PC-9 (cell line): ENCODE measurements around the gene ZP4. TPM values are rescaled to one million over a fixed set of nuclear protein-coding genes. Genes with fewer than 3 reads are reported as not detected.

ENCODE experiments used
- BruUV-seq: library from RNA; stranded (reverse); fragments of 400-500 nt; replicated peaks from 2 replicates; lab custom pipeline; 2021; lab: Mats Ljungman, UMichigan
- CTCF ChIA-PET: fragments of 300-600 bp; sonication (Branson Sonifier 250); formaldehyde crosslinking; loops from one replicate; lab custom pipeline; 2022; ENCODE audit warnings: antibody characterized with exemption; lab: Charles Lee
- POLR2A ChIA-PET: fragments of 300-600 bp; sonication (Branson Sonifier 250); formaldehyde crosslinking; loops from one replicate; lab custom pipeline; 2022; ENCODE audit warnings: antibody characterized with exemption; ENCODE audit not compliant: unreplicated experiment; lab: Charles Lee
- DNase-seq, 2 experiments: peaks; one replicate each; pipeline versions ENCODE4 v3.0.0 to v3.0.0-alpha.2; 2015 to 2022; ENCODE audit warnings: mixed read lengths in 1 of 2
- H2AFZ ChIP-seq: fragments of 200-600 bp; sonication (generic); 2 replicates; pipeline ENCODE4 v1.8.1; 2017; ENCODE audit warnings: antibody characterized with exemption
- H3F3A ChIP-seq: fragments of 200-600 bp; sonication (generic); 2 replicates; pipeline ENCODE4 v1.8.1; 2017; ENCODE audit warnings: antibody characterized with exemption, mild to moderate bottlenecking, low read depth; ENCODE audit not compliant: insufficient read depth
- H3K27ac ChIP-seq: fragments of 200-600 bp; sonication (generic); 2 replicates; pipeline ENCODE4 v1.6.1; 2016; ENCODE audit warnings: mixed run types
- H3K27me3 ChIP-seq: fragments of 200-600 bp; sonication (generic); 2 replicates; pipeline ENCODE4 v1.6.1; 2016; ENCODE audit warnings: low read depth, mixed run types; ENCODE audit not compliant: insufficient read depth
- H3K36me3 ChIP-seq: fragments of 200-600 bp; sonication (generic); 2 replicates; pipeline ENCODE4 v1.6.1; 2016; ENCODE audit warnings: low read depth, mixed run types
- H3K4me1 ChIP-seq: fragments of 200-600 bp; sonication (generic); replicated peaks from 2 replicates; pipeline ENCODE4 v1.6.1; 2016; ENCODE audit warnings: mixed run types; ENCODE audit not compliant: insufficient read depth
- H3K4me2 ChIP-seq: fragments of 200-600 bp; sonication (generic); 2 replicates; pipeline ENCODE4 v1.6.1; 2017; ENCODE audit warnings: mixed run types
- H3K4me3 ChIP-seq: fragments of 200-600 bp; sonication (generic); 2 replicates; pipeline ENCODE4 v1.6.1; 2016; ENCODE audit warnings: mixed run types
- H3K79me2 ChIP-seq: fragments of 200-600 bp; sonication (generic); 2 replicates; pipeline ENCODE4 v1.6.1; 2017; ENCODE audit warnings: low read depth, mixed run types
- H3K9me2 ChIP-seq: fragments of 200-600 bp; sonication (generic); 2 replicates; pipeline ENCODE4 v1.8.1; 2017; ENCODE audit warnings: mild to moderate bottlenecking; ENCODE audit not compliant: insufficient read depth
- H3K9me3 ChIP-seq: fragments of 200-600 bp; sonication (generic); 2 replicates; pipeline ENCODE4 v1.8.1; 2016; ENCODE audit warnings: low read depth; ENCODE audit not compliant: insufficient read depth
- H4K20me1 ChIP-seq: fragments of 200-600 bp; sonication (generic); 2 replicates; pipeline ENCODE4 v1.8.1; 2017; ENCODE audit not compliant: insufficient read depth
- CTCF ChIP-seq: fragments of 200-600 bp; sonication (generic); conservative IDR thresholded peaks from 2 replicates; pipeline ENCODE4 v1.6.1; 2017; ENCODE audit warnings: mixed run types, antibody characterized with exemption, mild to moderate bottlenecking, moderate library complexity
- EZH2 ChIP-seq: fragments of 200-600 bp; sonication (generic); IDR thresholded peaks from 2 replicates; pipeline ENCODE4 v1.8.0; 2017; ENCODE audit warnings: antibody characterized with exemption, low read depth
- intact Hi-C: fragments of 100-400 bp; cut with micrococcal nuclease; formaldehyde crosslinking; loops from one replicate; pipeline ENCODE4 v1.10.0; 2022; ENCODE audit not compliant: unreplicated experiment
- total RNA-seq: library from RNA; stranded (reverse); gene quantifications from 2 replicates; pipeline ENCODE4 v1.2.3, GENCODE V29; 2021

Gene ZP4
- total RNA-seq, 1 experiment from 2014 or later = not detected

- no peak overlapping the region for H3K4me2 ChIP-seq
- no peaks in the 10 kb centered on the region for H3F3A ChIP-seq
- no peaks in the 10 kb centered on the region for H3K79me2 ChIP-seq
- H4K20me1 ChIP-seq = no peaks in the 10 kb centered on the region
- H3K9me2 ChIP-seq = no peaks in the 10 kb centered on the region
- no peak overlapping the region for H2AFZ ChIP-seq
- CTCF ChIA-PET = no interaction called here
- no peaks in the 10 kb centered on the region for H3K9me3 ChIP-seq
- no peak overlapping the region for H3K4me3 ChIP-seq
- no peak overlapping the region for H3K27ac ChIP-seq
- DNase-seq = no peak
- H3K27me3 ChIP-seq = no peaks in the 10 kb centered on the region
- BruUV-seq = no TSS peak
- TF ChIP-seq CTCF (no peak), EZH2 (no peak)
- POLR2A ChIA-PET = no interaction called here
- no peaks in the 10 kb centered on the region for H3K4me1 ChIP-seq
- intact Hi-C loops = no loop called here
- H3K36me3 ChIP-seq = no peaks in the 10 kb centered on the region
These were observed 20.1 kb upstream of the ZP4 start for GRCh38 chr1:237910834-237911233.

DNA sequence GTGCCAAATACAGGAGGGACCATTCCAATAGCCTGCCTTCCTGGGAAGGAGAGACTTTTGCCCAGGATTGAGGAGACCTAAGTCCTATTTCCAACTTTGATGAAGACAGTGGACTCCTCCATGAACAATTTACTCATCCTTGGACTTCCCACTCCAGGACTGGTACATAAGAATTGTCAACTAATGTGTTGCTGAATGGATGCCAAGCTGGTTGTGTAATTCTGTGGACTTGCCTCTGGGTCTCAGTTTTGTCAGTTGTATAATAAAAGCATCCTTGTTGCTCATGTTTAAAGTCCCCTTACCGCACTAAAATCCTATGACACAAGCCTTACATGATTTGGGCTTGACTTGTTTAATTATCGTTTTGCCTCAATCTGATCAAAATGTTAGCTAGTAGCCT, 13.2 kb upstream of the ZP4 start:
- ChIA-PET CTCF (no interaction called here), POLR2A (no interaction called here)
- no peaks in the 10 kb centered on the region for H4K20me1 ChIP-seq
- intact Hi-C loops = no loop called here
- no peaks in the 10 kb centered on the region for H3K9me2 ChIP-seq
- H3K36me3 ChIP-seq = no peaks in the 10 kb centered on the region
- DNase-seq = no peak
- H3K27ac ChIP-seq = no peak overlapping the region
- H2AFZ ChIP-seq = no peak overlapping the region
- TF ChIP-seq CTCF = no peak
- no peaks in the 10 kb centered on the region for H3F3A ChIP-seq
- H3K4me3 ChIP-seq = no peak overlapping the region
- BruUV-seq = no TSS peak
- H3K9me3 ChIP-seq = no peaks in the 10 kb centered on the region
- H3K79me2 ChIP-seq = no peaks in the 10 kb centered on the region
- no peaks in the 10 kb centered on the region for H3K27me3 ChIP-seq
- H3K4me2 ChIP-seq = no peak overlapping the region
- H3K4me1 ChIP-seq = no peaks in the 10 kb centered on the region

DNA sequence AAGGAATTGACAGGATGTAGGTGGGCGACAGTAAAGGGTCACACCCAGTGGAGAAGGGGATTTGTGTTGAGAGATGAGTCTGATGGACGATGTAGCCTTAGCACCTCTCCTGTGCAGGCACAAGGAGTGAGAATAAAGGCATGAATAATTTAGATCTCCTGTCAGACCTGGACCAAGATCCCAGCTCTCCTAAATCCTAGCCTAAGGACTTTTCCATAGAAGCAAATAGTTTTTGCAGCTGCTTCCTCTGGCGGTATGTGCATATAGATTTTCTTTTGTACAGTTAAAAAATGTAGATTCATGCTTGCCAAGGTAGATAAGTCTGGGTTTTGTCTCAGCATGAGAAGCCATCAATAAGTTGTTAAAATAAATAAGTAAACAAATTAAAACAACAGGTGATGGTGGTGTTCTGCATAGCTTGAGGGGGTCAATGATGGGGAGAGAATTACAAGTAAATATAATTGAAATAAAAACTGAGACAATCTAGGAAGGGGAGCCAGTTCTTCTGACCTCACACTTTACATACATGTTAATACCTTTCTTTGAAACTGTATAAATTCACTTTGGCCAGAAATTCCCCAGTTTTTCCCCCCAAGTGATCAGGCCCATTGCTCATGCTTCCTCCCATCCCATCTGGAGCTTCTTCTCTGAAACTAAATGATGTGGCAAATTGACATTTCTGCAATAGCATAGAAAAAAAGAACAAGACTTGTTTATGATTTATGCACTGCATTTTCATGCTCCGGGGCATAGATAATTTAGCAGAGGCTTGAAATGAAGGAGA, 12.4 kb upstream of the ZP4 start:
- Histone ChIP-seq H3K4me2 (no peak overlapping the region), H3K4me1 (no peaks in the 10 kb centered on the region), H3K27ac (no peak overlapping the region), H3K4me3 (no peak overlapping the region), H4K20me1 (no peaks in the 10 kb centered on the region), H3K27me3 (no peaks in the 10 kb centered on the region), H2AFZ (no peak overlapping the region), H3F3A (no peaks in the 10 kb centered on the region), H3K9me3 (no peaks in the 10 kb centered on the region), H3K79me2 (no peaks in the 10 kb centered on the region), H3K36me3 (no peaks in the 10 kb centered on the region), H3K9me2 (no peaks in the 10 kb centered on the region)
- ChIA-PET POLR2A (no interaction called here), CTCF (no interaction called here)
- TF ChIP-seq EZH2 = no peak
- no peak for TF ChIP-seq CTCF
- BruUV-seq = no TSS peak
- intact Hi-C loops = no loop called here
- no peak for DNase-seq
